Osteoblast (primary cell): ENCODE results near the gene BRPF3. TPM values are rescaled to one million over a fixed set of nuclear protein-coding genes. Genes with fewer than 3 reads are reported as not detected.
A peak's percentile ranks its signal among the peaks of the same experiment; 100 is the strongest.

Experiments
- DNase-seq: peaks from one replicate; pipeline ENCODE4 v3.0.0; 2011; ENCODE audit warnings: low spot score, mixed read lengths; ENCODE audit not compliant: insufficient read length; ENCODE audit errors: missing footprints
- H2AFZ ChIP-seq: 2 replicates; pipeline ENCODE4 v1.6.0; 2011; ENCODE audit warnings: mild to moderate bottlenecking, low read length
- H3K27ac ChIP-seq: 2 replicates; pipeline ENCODE4 v1.5.1; 2011; ENCODE audit warnings: mild to moderate bottlenecking, low read depth, low read length, moderate library complexity
- H3K27me3 ChIP-seq: 2 replicates; pipeline ENCODE4 v1.6.0; 2012; ENCODE audit warnings: mild to moderate bottlenecking, control low read depth, inconsistent platforms, low read length, moderate library complexity; ENCODE audit not compliant: insufficient read depth
- H3K36me3 ChIP-seq: 2 replicates; pipeline ENCODE4 v1.5.1; 2011; ENCODE audit warnings: mild to moderate bottlenecking, low read length, control low read depth, moderate library complexity; ENCODE audit not compliant: insufficient read depth
- H3K4me1 ChIP-seq: 2 replicates; pipeline ENCODE4 v1.5.1; 2011; ENCODE audit warnings: mild to moderate bottlenecking, low read length, control low read depth, moderate library complexity; ENCODE audit not compliant: insufficient read depth
- H3K4me2 ChIP-seq: 2 replicates; pipeline ENCODE4 v1.6.0; 2011; ENCODE audit warnings: mild to moderate bottlenecking, low read length; ENCODE audit not compliant: insufficient read depth
- H3K4me3 ChIP-seq: fragments of 200-600 bp; sonication (generic); 3 replicates; pipeline ENCODE4 v1.5.1; 2012; ENCODE audit warnings: mild to moderate bottlenecking, low read length, inconsistent platforms; ENCODE audit not compliant: insufficient read depth
- H3K79me2 ChIP-seq: 2 replicates; pipeline ENCODE4 v1.6.0; 2012; ENCODE audit warnings: mild to moderate bottlenecking, low read length, control low read depth, inconsistent platforms; ENCODE audit not compliant: insufficient read depth
- H3K9me3 ChIP-seq: 2 replicates; pipeline ENCODE4 v1.5.1; 2011; ENCODE audit warnings: low read depth, low read length, control low read depth
- H4K20me1 ChIP-seq: 2 replicates; pipeline ENCODE4 v1.6.0; 2012; ENCODE audit warnings: mild to moderate bottlenecking, low read length, control low read depth; ENCODE audit not compliant: insufficient read depth
- total RNA-seq: library from RNA; depleted of rRNA; stranded (reverse); fragments of >200 nt; gene quantifications from 2 replicates; pipeline ENCODE4 v1.2.3, GENCODE V29; 2012
- TF ChIP-seq, protein P1 (sequence below): IDR thresholded peaks from 2 replicates; pipeline ENCODE4 v1.5.1; 2011; ENCODE audit warnings: mild to moderate bottlenecking, low read depth, low read length, moderate library complexity; ENCODE audit errors: extremely low read depth

BRPF3 gene
- total RNA-seq, 1 donor = 18.8 TPM

DNA sequence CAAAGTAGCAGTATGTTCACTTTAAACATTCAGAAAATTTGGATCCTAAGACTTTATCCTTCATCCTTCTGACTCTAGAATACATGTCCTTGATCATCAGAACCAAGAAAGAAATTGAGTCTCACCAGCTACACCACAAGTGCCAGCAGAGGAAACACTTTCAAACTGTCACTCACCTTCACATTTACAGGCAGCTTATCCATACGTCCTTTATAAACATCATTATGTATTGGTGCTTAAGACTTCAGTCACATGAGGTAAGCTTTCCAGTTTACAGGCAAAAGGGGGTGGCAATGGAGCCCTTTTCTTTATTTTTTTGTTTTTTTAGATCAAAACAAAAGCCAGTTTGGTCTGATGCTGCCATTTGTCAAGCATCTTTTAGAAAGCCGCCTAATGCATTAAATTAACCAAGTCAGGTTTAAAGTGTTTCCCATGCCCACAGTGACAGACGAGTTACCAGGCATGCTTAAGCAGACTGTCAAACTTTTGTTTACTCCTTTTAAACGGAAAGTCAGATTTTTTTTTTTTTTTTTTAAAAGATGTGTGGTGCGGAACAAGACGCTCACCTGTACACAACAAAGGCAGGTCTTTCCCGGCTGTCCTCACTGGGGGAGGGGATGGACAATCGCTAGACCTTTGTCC is 952 bp upstream of the BRPF3 start:
- Histone ChIP-seq H2AFZ (peak overlapping the region; percentile 96), H3K36me3 (peaks cover 8% of the 10 kb centered on the region), H3K4me2 (peak overlapping the region; percentile 89), H4K20me1 (peaks cover 25% of the 10 kb centered on the region), H3K27me3 (no peaks in the 10 kb centered on the region), H3K79me2 (peaks cover 34% of the 10 kb centered on the region), H3K4me3 (peak overlapping the region; percentile 81), H3K27ac (no peak overlapping the region), H3K4me1 (peaks cover 13% of the 10 kb centered on the region), H3K9me3 (no peaks in the 10 kb centered on the region)
- DNase-seq = no peak
- TF ChIP-seq, protein P1, sequence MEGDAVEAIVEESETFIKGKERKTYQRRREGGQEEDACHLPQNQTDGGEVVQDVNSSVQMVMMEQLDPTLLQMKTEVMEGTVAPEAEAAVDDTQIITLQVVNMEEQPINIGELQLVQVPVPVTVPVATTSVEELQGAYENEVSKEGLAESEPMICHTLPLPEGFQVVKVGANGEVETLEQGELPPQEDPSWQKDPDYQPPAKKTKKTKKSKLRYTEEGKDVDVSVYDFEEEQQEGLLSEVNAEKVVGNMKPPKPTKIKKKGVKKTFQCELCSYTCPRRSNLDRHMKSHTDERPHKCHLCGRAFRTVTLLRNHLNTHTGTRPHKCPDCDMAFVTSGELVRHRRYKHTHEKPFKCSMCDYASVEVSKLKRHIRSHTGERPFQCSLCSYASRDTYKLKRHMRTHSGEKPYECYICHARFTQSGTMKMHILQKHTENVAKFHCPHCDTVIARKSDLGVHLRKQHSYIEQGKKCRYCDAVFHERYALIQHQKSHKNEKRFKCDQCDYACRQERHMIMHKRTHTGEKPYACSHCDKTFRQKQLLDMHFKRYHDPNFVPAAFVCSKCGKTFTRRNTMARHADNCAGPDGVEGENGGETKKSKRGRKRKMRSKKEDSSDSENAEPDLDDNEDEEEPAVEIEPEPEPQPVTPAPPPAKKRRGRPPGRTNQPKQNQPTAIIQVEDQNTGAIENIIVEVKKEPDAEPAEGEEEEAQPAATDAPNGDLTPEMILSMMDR = no peak

DNA sequence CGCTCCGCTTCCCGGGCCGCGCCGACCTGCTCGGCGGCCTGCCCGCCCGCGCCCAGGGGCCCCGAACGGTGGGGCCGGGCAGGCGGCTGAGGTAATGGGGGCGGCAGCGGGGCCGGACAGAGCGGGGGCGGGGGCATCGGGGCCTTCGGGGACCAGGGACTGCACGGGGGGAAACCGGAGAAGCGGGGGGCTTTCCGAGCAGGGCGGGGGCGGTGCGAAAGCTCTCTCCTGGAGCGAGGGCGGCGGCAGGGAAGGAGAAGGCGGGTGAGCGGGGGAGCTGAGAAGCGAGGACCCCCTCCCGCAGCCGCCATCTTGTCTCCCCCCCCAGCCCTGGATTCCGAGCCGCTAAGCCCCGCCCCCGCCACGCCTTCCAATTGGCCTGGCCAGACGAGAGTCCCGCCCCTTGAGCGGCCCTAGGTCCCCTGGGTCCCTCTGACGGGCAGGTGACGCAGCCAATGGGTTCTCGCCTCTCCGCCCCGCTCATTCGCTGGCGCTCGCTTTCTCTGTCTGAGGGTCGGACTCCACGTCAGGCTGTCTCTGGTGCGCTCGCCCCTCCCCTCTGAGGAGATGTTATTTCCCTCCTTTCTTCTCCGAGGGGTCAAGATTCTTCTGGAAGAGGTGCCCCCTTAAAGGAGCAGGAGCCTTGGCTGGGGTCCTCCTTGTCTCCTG is 470 bp downstream of the BRPF3 start:
- Histone ChIP-seq H3K4me2 (peak overlapping the region; percentile 92), H3K4me3 (peak overlapping the region; percentile 81), H3K27ac (peak overlapping the region; percentile 52), H4K20me1 (peaks cover 39% of the 10 kb centered on the region), H2AFZ (peak overlapping the region; percentile 82), H3K9me3 (no peaks in the 10 kb centered on the region), H3K27me3 (no peaks in the 10 kb centered on the region), H3K36me3 (peaks cover 21% of the 10 kb centered on the region), H3K79me2 (peaks cover 48% of the 10 kb centered on the region), H3K4me1 (peaks cover 13% of the 10 kb centered on the region)
- TF ChIP-seq, protein P1 = no peak
- peak; percentile 99 for DNase-seq

DNA sequence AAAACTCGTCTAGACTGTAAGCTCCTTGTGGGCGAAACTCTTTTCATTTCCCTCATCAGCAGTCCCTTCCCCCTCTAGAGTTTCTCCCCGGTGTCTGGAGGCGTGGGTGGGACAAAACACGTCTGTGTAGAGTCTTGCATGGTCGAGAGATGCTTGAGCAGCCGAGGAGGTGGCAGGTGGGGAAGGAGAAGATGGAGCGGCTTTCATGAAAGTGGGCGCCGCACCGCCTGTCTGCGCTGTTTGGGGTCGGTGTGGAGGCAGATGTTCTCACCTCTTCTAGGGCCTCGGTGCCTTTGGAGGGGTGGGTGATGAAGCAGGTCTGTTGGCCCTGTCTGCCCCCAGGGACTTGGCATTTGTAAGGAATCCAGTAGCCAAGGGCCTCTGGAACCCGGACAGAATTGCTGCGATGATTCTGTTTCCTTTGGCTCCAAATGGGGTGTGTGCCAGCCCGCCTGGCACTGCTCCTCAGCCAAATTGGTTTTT is 1.2 kb downstream of the BRPF3 start:
- TF ChIP-seq, protein P1 = no peak
- Histone ChIP-seq H3K4me2 (peak overlapping the region; percentile 92), H3K27me3 (no peaks in the 10 kb centered on the region), H3K9me3 (no peaks in the 10 kb centered on the region), H3K36me3 (peaks cover 29% of the 10 kb centered on the region), H3K27ac (no peak overlapping the region), H3K79me2 (peaks cover 56% of the 10 kb centered on the region), H3K4me3 (peak overlapping the region; percentile 81), H4K20me1 (peaks cover 46% of the 10 kb centered on the region), H3K4me1 (peaks cover 13% of the 10 kb centered on the region), H2AFZ (no peak overlapping the region)
- DNase-seq = no peak

DNA sequence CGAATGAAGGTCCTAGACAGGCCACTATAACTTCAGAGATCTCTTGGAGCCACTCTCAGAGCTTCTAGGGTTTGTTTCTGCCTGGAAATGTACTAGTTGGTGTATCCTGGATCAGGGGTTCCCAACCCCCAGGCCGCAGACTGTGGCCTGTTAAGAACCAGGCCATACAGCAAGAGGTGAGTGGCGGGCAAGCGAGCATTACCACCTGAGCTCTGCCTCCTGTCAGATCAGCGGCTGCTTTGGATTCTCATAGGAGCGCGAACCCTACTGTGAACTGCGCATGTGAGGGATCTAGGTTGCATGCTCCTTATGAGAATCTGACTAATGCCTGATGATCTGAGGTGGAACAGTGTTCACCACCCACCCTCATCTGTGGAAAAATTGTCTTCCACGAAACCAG is 2.4 kb downstream of the BRPF3 start:
- TF ChIP-seq, protein P1 = no peak
- no peak overlapping the region for H2AFZ ChIP-seq
- peaks cover 13% of the 10 kb centered on the region for H3K4me1 ChIP-seq
- peaks cover 39% of the 10 kb centered on the region for H3K36me3 ChIP-seq
- H3K4me2 ChIP-seq = no peak overlapping the region
- H3K27me3 ChIP-seq = no peaks in the 10 kb centered on the region
- H4K20me1 ChIP-seq = peaks cover 58% of the 10 kb centered on the region
- no peak overlapping the region for H3K4me3 ChIP-seq
- no peaks in the 10 kb centered on the region for H3K9me3 ChIP-seq
- H3K27ac ChIP-seq = no peak overlapping the region
- DNase-seq = no peak
- H3K79me2 ChIP-seq = peaks cover 68% of the 10 kb centered on the region
